Measurements from ENCODE around the gene NAALADL1.

NAALADL1 gene

GRCh38 chr11:65058419-65059054 lies at the start of gene NAALADL1:
Gene NAALADL1, minus strand, starts transcription at chr11:65058553. Its CDS starts 32 bp downstream, at chr11:65058521.
- no peak for DNase-seq (ENCODE audit: low read depth in 2 of 2)

GRCh38 chr11:65107751-65108468 lies 49.6 kb upstream of the NAALADL1 start:
- DNase-seq (ENCODE audit: low read depth in 2 of 2) = no peak

- no peak for DNase-seq (ENCODE audit: low read depth in 2 of 2)
Measured at GRCh38 chr11:65107078-65107477, 48.7 kb upstream of the NAALADL1 start.

GRCh38 chr11:65104628-65105027 lies 46.3 kb upstream of the NAALADL1 start:
- no peak for DNase-seq (ENCODE audit: low read depth in 2 of 2)

GRCh38 chr11:65103476-65103875 lies 45.1 kb upstream of the NAALADL1 start:
- DNase-seq (ENCODE audit: low read depth in 2 of 2) = no peak

- DNase-seq (ENCODE audit: low read depth in 2 of 2) = no peak
Measured at GRCh38 chr11:65102142-65103095, 44.1 kb upstream of the NAALADL1 start.

- no peak for DNase-seq (ENCODE audit: low read depth in 2 of 2)
Measured at GRCh38 chr11:65100674-65101350, 42.5 kb upstream of the NAALADL1 start.

- DNase-seq (ENCODE audit: low read depth in 2 of 2) = no peak
Measured at GRCh38 chr11:65096926-65097325, 38.6 kb upstream of the NAALADL1 start.

- peak; percentile 72 to 76 for DNase-seq (ENCODE audit: low read depth in 2 of 2)
Measured at GRCh38 chr11:65095974-65096806, 37.8 kb upstream of the NAALADL1 start, which contains the start of gene VPS51. Gene VPS51, plus strand, starts transcription at chr11:65096214. Its CDS starts 37 bp downstream, at chr11:65096251.

GRCh38 chr11:65095427-65095826 lies 37.1 kb upstream of the NAALADL1 start:
- DNase-seq (ENCODE audit: low read depth in 2 of 2) = no peak

- no peak for DNase-seq (ENCODE audit: low read depth in 2 of 2)
Measured at GRCh38 chr11:65090628-65091027, 32.3 kb upstream of the NAALADL1 start.

GRCh38 chr11:65089621-65090020 lies 31.3 kb upstream of the NAALADL1 start:
- DNase-seq (ENCODE audit: low read depth in 2 of 2) = no peak

GRCh38 chr11:65087827-65088226 lies 29.5 kb upstream of the NAALADL1 start:
- no peak for DNase-seq (ENCODE audit: low read depth in 2 of 2)

- DNase-seq (ENCODE audit: low read depth in 2 of 2) = no peak
Measured at GRCh38 chr11:65087216-65087615, 28.9 kb upstream of the NAALADL1 start.

GRCh38 chr11:65086809-65087208 lies 28.5 kb upstream of the NAALADL1 start:
- no peak for DNase-seq (ENCODE audit: low read depth in 2 of 2)

GRCh38 chr11:65085446-65085845 lies 27.1 kb upstream of the NAALADL1 start:
- DNase-seq (ENCODE audit: low read depth in 2 of 2) = no peak

GRCh38 chr11:65084598-65085375 lies 26.4 kb upstream of the NAALADL1 start:
- DNase-seq (ENCODE audit: low read depth in 2 of 2) = no peak

- peak; percentile 93 to 97 for DNase-seq (ENCODE audit: low read depth in 2 of 2)
Measured at GRCh38 chr11:65083834-65084597, 25.7 kb upstream of the NAALADL1 start, which contains the start of the genes CDCA5 and ZFPL1. Gene CDCA5, minus strand, starts transcription at chr11:65084040. Its CDS starts 62 bp downstream, at chr11:65083978. Gene ZFPL1, plus strand, starts transcription at chr11:65084222. Its CDS starts 477 bp downstream, at chr11:65084699.
